ENCODE measurements around the gene ADAMTS15.

The ADAMTS15 gene, protein sequence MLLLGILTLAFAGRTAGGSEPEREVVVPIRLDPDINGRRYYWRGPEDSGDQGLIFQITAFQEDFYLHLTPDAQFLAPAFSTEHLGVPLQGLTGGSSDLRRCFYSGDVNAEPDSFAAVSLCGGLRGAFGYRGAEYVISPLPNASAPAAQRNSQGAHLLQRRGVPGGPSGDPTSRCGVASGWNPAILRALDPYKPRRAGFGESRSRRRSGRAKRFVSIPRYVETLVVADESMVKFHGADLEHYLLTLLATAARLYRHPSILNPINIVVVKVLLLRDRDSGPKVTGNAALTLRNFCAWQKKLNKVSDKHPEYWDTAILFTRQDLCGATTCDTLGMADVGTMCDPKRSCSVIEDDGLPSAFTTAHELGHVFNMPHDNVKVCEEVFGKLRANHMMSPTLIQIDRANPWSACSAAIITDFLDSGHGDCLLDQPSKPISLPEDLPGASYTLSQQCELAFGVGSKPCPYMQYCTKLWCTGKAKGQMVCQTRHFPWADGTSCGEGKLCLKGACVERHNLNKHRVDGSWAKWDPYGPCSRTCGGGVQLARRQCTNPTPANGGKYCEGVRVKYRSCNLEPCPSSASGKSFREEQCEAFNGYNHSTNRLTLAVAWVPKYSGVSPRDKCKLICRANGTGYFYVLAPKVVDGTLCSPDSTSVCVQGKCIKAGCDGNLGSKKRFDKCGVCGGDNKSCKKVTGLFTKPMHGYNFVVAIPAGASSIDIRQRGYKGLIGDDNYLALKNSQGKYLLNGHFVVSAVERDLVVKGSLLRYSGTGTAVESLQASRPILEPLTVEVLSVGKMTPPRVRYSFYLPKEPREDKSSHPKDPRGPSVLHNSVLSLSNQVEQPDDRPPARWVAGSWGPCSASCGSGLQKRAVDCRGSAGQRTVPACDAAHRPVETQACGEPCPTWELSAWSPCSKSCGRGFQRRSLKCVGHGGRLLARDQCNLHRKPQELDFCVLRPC

DNA sequence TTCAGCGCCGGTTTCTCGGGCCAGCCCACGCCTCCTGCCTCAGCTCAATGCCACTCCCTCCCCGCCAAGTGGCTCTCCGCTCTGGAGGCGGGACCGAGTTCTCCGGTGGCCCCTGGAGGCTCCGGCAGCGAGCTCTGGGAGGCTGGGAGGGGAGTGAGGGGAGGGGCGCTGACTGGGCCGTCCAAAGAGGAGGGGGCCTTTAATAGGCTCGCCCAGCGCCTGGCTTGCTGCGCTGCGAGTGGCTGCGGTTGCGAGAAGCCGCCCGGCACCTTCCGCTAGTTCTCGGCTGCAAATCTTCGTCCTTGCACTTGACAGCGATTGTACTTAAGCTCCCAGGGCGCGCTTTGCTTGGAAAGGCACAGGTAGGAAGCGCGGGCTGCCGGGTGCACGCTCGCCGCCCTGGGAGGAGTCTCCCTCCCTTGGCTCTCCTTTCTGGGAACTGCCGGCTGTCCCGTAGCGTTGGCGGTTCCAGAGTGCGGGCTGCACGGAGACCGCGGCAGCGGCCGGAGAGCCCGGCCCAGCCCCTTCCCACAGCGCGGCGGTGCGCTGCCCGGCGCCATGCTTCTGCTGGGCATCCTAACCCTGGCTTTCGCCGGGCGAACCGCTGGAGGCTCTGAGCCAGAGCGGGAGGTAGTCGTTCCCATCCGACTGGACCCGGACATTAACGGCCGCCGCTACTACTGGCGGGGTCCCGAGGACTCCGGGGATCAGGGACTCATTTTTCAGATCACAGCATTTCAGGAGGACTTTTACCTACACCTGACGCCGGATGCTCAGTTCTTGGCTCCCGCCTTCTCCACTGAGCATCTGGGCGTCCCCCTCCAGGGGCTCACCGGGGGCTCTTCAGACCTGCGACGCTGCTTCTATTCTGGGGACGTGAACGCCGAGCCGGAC, at the start of gene ADAMTS15:
Gene ADAMTS15, plus strand, starts transcription at position 230 of the 894 bp plus-strand sequence. Its CDS starts 329 bp downstream, at position 559.
- DNase-seq: peak; percentile 79

GRCh38 chr11:130399196-130399595, 49.2 kb upstream of the ADAMTS15 start:
- no peak for DNase-seq

GRCh38 chr11:130400781-130401483, 47.5 kb upstream of the ADAMTS15 start:
- no peak for DNase-seq

- no peak for DNase-seq
These were observed 45.9 kb upstream of the ADAMTS15 start for GRCh38 chr11:130402570-130402969.

GRCh38 chr11:130403271-130403804, 45.1 kb upstream of the ADAMTS15 start:
- no peak for DNase-seq

DNA sequence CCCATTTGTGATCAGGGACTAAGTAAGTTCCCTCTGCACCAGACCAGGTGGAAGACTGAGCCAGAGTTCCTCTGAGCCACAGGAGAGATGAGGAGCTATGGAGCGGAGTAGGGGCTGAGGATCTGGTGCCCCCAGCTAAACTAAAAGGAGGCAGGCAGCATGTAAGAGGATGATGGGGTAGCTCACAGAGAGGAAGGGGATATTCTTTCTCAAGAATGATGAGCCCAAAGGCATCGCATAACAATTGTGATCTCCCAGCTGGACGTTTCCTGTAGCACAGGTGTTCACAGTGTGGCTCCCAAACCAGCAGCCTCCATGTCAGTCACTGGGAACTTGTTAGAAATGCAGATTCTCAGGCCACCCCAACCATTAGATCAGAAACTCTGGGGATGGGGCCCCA, 44.5 kb upstream of the ADAMTS15 start:
- no peak for DNase-seq

GRCh38 chr11:130404727-130405126, 43.7 kb upstream of the ADAMTS15 start:
- no peak for DNase-seq

- no peak for DNase-seq
These were observed 43.0 kb upstream of the ADAMTS15 start for GRCh38 chr11:130405428-130405827.

- no peak for DNase-seq
These were observed 40.5 kb upstream of the ADAMTS15 start for GRCh38 chr11:130407978-130408377.

- DNase-seq: no peak
These were observed 40.0 kb upstream of the ADAMTS15 start for GRCh38 chr11:130408401-130408890.

DNA sequence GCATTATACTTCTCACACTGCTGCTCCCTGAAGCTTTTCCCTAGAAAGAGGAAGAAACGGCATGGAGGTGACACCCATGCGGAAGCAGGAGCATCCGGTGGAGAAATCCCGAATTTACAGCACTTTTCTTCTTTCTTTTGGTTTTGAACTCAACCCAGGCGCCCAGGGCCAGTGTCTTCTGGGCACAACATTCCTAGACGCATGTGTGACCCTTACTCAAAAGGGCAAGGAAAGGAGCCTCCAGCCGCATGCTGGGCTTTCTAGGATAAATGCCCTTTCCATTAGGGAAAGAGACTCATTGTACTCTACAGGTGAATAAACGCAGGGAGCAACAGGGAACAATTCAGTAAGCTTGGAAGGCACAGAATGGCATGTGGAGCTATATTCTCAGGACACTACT, 39.5 kb upstream of the ADAMTS15 start:
- no peak for DNase-seq

DNA sequence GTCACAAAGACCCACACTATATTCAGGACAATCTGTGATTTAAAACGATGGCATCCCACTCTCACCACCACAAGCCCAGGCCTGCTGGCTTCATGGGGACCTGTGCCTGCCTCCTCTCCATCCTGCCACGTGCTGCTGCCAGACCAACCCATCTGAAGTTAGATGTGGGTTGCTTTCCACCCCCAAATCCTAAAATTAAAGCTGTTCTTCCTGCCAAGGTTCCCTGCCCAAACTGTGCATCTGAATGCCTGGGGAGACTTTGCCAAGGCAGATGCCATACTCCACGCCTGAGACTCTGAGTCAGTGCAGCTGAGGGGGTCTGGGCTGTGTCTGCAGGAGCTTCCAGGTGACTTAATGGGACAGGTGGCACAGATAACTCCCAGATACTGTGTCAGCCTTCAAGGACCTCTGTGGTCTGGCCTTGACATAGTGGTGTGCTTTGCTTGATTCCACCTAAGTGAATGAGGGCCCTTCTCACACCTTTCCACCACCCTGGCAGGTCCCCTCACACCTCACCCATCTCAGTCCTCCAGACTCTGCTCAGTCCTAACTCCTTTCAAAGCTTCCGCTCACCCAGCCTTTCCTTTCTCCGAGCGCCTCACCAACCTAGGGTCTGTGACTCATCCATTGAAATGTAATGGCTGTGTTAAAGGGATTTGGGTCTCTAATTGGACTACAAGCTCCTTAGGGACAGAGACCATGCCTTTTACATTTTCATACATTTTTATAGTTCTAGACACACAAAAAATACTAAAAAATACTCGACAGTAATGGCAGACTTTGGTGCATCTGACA, 38.7 kb upstream of the ADAMTS15 start:
- DNase-seq: no peak

DNA sequence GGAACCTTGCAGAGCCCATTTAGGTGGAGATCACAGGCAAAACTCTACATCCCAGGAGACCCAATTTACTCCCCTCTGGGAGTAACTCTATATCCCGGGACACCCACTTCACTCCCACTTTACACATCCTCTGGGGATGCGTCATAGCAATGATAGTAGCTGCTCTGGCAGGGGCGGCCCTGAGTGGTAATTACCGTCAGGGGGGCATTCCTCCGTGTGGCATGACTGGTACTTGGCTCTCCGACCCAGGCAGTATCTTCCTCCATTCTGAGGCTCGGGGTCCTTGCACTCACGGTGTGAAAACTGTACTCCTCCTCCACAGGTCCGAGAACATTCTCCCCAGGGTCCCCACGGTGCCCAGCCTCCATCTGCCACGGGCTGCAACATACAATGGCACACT, 37.2 kb upstream of the ADAMTS15 start:
- no peak for DNase-seq

DNA sequence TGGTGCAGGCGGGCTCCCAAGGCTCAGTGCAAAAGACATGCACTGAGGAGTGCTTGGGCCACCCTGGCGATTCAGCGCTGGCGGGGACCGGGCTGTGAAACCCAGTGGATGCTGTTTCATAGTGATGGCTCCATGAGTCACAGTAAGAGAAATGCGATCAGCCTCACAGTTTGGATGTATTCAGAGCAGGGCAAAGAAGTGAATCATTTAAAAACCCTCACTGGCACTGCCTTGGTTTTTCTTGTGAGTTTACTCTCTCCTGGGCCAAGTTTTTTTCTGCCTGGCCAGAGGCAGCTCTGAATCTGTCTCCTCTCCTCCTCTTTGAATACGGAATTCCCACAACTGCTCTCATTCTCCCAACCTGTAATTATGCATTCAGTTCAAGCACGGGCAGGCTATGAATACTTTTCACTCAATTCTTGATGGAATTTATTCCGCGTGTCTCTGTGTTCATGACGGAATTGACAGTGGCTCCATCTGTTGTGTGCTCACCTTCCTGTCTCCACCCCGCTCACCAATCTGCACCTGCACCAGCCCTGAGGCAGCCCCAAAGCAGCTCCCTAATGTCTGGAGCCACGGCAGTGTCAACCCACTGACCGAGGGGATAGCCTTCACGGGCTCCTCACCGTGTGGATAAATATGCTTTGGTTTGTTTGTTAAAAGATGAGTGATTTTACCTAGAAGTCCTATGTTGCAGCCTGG, 34.9 kb upstream of the ADAMTS15 start:
- no peak for DNase-seq

DNA sequence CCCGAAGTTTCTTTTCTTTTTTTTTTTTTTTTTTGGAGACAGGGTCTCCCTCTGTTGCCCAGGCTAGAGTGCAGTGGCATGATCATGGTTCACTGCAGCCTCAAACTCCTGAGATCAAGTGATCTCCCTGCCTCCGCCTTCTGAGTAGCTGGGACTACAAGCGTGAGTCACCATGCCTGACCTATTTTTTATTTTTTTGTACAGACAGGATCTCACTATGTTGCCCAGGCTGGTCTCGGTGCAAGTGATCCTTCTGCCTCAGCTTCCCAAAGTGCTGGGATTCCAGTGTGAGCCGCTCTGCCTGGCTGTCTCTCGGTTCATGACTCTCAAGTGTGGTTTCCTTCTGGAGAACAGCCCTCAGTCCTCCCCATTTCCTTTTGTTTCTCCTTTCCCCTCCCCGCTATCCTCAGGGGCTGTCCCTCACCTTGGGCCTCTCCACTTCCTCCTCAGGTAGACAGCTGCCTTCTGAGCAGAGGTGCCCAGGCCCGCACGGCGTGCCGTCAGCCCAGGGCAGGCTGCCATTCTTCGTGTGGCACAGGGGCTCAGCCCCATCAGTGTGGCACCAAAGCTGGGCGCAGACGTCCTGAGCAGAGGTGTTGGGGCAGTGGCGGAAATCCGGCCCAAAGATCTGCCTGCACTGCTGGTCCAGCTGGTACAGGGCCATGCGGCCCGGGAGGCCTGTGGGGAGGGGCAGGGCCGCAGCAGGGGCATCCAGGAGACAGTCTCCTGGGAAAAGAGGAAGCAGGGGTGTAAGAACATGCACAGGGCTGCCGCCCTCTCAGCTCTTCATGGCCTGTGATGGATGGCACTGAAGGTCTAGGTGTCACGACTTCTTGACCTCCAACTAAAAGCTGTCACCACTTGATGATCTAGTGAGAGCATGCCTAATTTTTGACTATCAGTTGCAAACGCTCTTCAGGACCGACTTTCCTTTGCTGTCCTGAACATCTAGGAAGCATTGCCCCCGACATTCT, 34.1 kb upstream of the ADAMTS15 start:
- DNase-seq: no peak

DNA sequence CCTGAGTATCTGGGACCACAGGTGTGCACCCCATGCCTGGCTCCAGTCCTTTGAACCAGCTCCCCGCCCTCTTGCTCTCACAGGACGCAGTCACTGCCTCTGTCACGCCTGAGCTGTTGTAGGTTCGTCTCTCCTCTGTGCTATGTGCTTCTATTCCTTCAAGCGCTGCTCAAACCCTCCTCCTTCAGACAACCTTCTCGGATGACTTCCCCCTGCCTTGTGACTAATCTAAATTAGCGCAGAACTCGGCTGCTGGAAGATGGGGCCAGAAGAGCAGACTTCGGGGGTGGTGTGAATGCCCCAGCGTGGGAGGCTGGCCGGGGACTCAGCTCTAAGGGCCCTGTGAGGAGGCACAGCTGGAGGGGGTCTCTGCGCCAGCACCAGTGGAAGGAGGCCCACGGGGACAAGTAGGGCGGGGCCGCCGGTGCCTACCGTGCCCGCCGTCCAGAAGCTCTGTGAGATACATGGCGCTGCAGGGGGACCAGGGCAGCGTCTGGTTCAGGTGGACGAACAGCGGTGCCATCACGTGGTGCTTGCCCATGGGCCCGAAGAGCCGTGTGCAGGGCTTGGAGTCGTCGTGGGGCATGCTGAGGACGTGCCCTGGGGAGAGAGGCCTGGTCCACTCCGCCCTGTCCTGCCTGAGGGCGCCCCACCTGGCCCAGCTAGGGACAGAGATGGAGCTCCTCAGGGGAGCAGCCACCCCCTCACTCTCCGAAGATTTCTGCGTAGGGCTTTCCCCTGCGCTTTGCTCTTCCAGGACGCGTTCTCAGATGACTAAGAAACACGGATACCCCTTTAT, 32.5 kb upstream of the ADAMTS15 start:
- no peak for DNase-seq

- DNase-seq: no peak
These were observed 31.9 kb upstream of the ADAMTS15 start for GRCh38 chr11:130416530-130416882.

DNA sequence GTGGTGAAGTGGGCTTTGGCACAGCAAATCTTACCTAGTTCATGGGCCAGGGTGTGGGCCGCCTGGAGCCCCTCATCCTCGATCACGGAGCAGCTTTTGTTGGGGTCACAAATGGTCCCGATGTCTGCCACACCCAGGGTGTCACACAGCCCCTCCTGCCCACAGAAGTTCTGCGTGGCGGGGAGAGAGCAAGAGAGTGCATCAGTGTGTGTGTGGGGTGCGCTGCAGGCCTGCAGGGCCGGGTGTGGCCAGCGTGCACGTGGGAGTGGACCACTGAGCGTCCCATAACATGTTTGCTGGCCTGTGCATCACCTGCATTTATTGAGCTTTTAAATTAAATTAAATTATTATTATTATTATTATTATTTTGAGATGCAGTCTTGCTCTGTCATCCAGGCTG, 31.5 kb upstream of the ADAMTS15 start:
- DNase-seq: no peak
